GM12873 (cell line): ENCODE measurements around the gene RNF207.

Experiments
- CTCF ChIP-seq: IDR thresholded peaks from 2 replicates; pipeline ENCODE4 v1.5.1; 2012; ENCODE audit warnings: low read depth, mild to moderate bottlenecking, moderate library complexity, low read length, control low read depth; ENCODE audit not compliant: insufficient read depth; ENCODE audit errors: missing control alignments

Gene RNF207

GRCh38 chr1:6251233-6251632 lies 45.3 kb downstream of the RNF207 start:
- TF ChIP-seq CTCF: no peak

- TF ChIP-seq CTCF: no peak
These were observed 45.9 kb downstream of the RNF207 start for GRCh38 chr1:6251681-6252373.

- no peak for TF ChIP-seq CTCF
These were observed 46.4 kb downstream of the RNF207 start for GRCh38 chr1:6252374-6252710.

- TF ChIP-seq CTCF: no peak
These were observed 47.5 kb downstream of the RNF207 start for GRCh38 chr1:6253380-6253779.

- no peak for TF ChIP-seq CTCF
These were observed 48.8 kb downstream of the RNF207 start for GRCh38 chr1:6254691-6255090.

- TF ChIP-seq CTCF: no peak
These were observed 50.7 kb downstream of the RNF207 start for GRCh38 chr1:6256645-6257044.

- no peak for TF ChIP-seq CTCF
These were observed 51.7 kb downstream of the RNF207 start for GRCh38 chr1:6257541-6258069.
